ENCODE data around the gene LRRC74B.
"Not testable (repeated sequence)": the region's sequence is repeated elsewhere in the genome, so short reads cannot be mapped to it uniquely, and the experiment has no call there.

The LRRC74B gene

GRCh38 chr22:21030621-21031544 lies 14.9 kb upstream of the LRRC74B start:
- H3K27ac ChIP-seq = no peak overlapping the region
- no peak for DNase-seq (ENCODE audit: low read depth, low spot score)

DNA sequence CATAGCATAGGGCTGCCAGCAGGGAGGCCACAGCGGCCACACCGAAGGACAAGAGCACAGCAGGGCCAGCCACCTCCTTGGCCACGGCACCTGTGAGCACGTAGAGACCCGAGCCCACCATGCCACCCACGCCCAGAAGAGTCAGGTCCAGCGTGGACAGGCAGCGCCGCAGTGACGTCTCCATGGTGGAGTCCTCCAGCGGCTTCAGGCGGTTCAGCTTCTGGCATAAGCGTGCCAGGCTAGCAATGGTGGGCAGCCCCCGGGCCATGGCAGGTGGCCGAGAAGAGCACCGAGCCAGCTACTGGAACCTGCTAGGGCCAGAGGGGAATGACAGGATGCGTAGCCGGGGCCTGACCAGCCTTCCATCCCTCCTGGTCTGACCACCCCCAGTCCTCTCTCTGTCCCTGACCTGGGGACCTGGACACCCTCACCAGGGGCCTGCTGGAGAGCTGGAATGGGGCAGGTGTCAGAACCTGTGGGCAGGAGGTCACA lies 14.2 kb upstream of the LRRC74B start:
- no peak overlapping the region for H3K27ac ChIP-seq
- DNase-seq (ENCODE audit: low read depth, low spot score) = no peak

GRCh38 chr22:21032037-21032867 lies 13.5 kb upstream of the LRRC74B start, which contains the start of gene SLC7A4:
SLC7A4 (minus strand) TSS chr22:21032561; CDS start chr22:21031812, 749 bp downstream.
- no peak for DNase-seq (ENCODE audit: low read depth, low spot score)
- no peak within 1 kb of the TSS for H3K27ac ChIP-seq

- no peak for DNase-seq (ENCODE audit: low read depth, low spot score)
- H3K27ac ChIP-seq = no peak overlapping the region
Measured at GRCh38 chr22:21032868-21033688, 12.7 kb upstream of the LRRC74B start.

DNA sequence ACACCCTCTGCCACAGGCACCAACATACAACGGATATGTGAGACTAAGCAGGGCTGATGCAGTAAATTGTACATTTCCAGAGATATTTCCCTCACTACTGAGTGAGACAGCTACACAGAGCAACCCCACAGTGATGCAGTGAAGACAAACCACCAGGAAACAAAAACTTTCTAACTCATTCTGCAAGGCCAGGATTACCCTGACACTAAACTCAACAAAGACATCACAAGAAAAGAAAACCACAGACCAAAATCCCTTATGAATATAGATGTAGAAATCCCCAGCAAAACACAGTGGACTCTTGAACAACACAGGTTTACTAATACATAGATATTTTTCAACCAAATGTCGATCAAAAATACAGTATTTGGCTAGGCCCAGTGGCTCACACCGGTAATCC lies 11.9 kb upstream of the LRRC74B start:
- no peak overlapping the region for H3K27ac ChIP-seq
- DNase-seq (ENCODE audit: low read depth, low spot score) = no peak

- H3K27ac ChIP-seq = no peak overlapping the region
- no peak for DNase-seq (ENCODE audit: low read depth, low spot score)
Measured at GRCh38 chr22:21034989-21035388, 10.8 kb upstream of the LRRC74B start.

GRCh38 chr22:21038405-21038804 lies 7.3 kb upstream of the LRRC74B start:
- DNase-seq (ENCODE audit: low read depth, low spot score) = no peak
- peak overlapping the region; percentile 53 for H3K27ac ChIP-seq

GRCh38 chr22:21039158-21039557 lies 6.6 kb upstream of the LRRC74B start:
- H3K27ac ChIP-seq; DNase-seq (ENCODE audit: low read depth, low spot score): not testable (repeated sequence)

DNA sequence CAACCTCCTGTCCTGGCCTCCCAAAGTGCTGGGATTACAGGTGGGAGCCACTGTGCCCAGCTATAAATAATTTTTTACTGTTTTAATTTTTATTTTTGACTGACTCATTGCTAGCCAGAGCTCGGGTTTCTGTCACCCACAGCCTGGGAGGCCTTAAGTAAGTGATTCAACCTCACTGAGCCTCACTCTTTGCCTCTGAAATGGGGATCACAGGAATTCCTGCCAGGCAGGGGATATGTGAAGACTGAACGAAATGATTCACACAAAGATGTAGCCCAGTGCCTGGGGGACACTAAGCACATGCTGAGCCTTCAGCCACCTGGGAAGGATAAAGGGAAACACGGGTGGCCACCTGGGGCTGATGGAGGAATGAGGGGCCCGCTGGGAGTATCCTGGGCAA lies 3.8 kb upstream of the LRRC74B start:
- H3K27ac ChIP-seq = peak overlapping the region; percentile 7
- DNase-seq (ENCODE audit: low read depth, low spot score) = no peak

DNA sequence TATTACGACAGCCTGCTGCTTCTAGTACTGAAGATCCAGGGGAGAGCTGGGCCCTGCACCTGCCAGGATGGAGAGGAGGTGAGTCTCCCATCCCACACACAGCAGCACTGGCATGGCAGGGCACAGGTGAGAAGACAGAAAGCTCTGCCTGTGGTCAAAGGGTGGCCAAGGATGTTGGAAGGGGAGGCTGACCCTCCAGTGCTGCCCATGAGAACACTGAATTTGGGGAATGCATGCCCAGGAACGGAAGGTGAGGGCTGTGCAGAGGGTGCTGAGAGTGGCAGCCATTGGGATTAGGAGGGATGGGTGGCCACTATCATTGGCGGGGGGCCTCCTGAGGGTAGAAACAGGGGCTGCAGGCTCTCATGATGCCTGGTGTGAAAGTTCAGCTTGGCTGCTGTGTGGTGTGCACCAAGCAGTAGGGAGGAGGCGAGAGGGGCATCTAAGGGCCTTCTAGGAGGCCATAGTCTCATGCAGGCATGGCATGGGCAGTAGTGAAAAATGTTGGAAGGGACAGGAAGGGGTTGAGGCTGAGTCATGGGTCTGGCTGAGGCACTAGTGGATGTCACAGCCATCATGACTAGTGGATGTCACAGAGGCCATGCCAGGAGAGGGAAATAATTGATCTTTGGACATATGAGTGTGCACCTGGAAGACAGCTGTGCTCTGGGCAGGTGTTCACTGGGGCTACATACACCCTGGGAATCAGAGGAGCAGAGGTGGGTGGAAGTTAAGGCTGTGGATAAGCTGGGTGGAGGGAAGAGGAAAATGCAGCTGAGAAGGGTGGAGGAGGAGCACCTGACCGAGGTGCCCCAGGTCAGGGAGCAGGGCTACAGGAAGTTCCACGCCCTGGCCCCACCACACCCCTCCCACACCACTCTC lies 2.5 kb upstream of the LRRC74B start:
- DNase-seq (ENCODE audit: low read depth, low spot score) = no peak
- peak overlapping the region; percentile 22 for H3K27ac ChIP-seq

GRCh38 chr22:21043860-21044535 lies 1.7 kb upstream of the LRRC74B start:
- H3K27ac ChIP-seq = peak overlapping the region; percentile 22

GRCh38 chr22:21044931-21045584 lies 688 bp upstream of the LRRC74B start:
- H3K27ac ChIP-seq = no peak overlapping the region
- DNase-seq (ENCODE audit: low read depth, low spot score) = no peak

More at GRCh38 chr22:21043860-21044535, 1.7 kb upstream of the LRRC74B start:
- no peak for DNase-seq (ENCODE audit: low read depth, low spot score)

GRCh38 chr22:21047035-21047661 lies 1.4 kb downstream of the LRRC74B start:
- no peak for DNase-seq (ENCODE audit: low read depth, low spot score)
- no peak overlapping the region for H3K27ac ChIP-seq

- no peak overlapping the region for H3K27ac ChIP-seq
- DNase-seq (ENCODE audit: low read depth, low spot score) = no peak
Measured at GRCh38 chr22:21047730-21048129, 2.0 kb downstream of the LRRC74B start.

GRCh38 chr22:21048448-21048847 lies 2.7 kb downstream of the LRRC74B start:
- not testable (repeated sequence) for DNase-seq (ENCODE audit: low read depth, low spot score); H3K27ac ChIP-seq

GRCh38 chr22:21048965-21049364 lies 3.2 kb downstream of the LRRC74B start:
- DNase-seq (ENCODE audit: low read depth, low spot score); H3K27ac ChIP-seq: not testable (repeated sequence)

DNA sequence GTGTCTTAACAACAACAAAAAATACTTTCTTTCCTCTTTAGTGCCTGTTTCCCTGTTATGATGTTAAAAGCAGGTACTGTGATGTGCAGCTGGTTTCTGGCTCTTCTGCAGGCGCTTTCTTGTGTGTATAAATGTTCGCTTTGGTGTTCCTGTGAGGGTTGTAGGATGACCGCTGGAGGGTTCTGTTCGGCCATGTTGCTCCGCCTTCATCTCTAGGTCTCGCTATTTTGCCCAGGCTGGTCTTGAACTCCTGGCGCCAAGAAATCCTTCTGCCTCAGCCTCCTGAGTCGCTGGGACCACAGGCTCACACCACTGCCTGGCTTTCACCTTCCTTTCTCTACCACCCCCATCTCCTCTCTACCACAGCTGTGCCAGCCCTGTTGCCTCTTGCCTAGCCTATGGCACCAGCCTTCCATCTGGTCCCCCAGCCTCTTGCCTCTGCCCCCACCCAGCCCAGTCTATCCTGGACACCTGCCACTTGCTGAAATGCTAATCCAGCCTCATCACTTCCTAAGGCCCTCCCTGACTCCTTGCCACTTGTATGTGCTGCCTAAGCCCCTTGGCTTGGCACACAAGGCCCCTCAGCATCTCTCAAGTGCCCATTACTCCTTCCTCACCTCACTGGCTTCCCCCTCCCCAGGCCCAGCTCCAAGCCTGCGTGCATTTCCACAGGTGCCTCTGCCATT lies 5.5 kb downstream of the LRRC74B start:
- H3K27ac ChIP-seq = no peak overlapping the region
- no peak for DNase-seq (ENCODE audit: low read depth, low spot score)
